Stimulated activated memory B cell treated with anti-CD40 and anti-IgM and Interleukin-4, amounts not matched to agents 10 μg/mL and 1 μg/mL and 100 μg/mL, for 72 hours (primary cell): Measurements from ENCODE around the gene ATP8B2.
"Not testable (repeated sequence)": the region's sequence is repeated elsewhere in the genome, so short reads cannot be mapped to it uniquely, and the experiment has no call there.

Source experiments
- ATAC-seq: fragments of 150-1000 bp; cut with Tn5 transposase; 2 replicates; pipeline ENCODE4 v1.10.0; 2021
- H3K27ac Mint-ChIP-seq: one replicate; pipeline ENCODE4 v1.8.0; 2022; ENCODE audit warnings: mild to moderate bottlenecking, mixed read lengths
- H3K27me3 Mint-ChIP-seq: one replicate; pipeline ENCODE4 v1.8.0; 2022; ENCODE audit warnings: mixed read lengths
- H3K36me3 Mint-ChIP-seq: one replicate; pipeline ENCODE4 v1.8.0; 2022; ENCODE audit warnings: mixed read lengths
- H3K4me1 Mint-ChIP-seq: one replicate; pipeline ENCODE4 v1.8.0; 2022; ENCODE audit warnings: mixed read lengths
- H3K4me3 Mint-ChIP-seq: one replicate; pipeline ENCODE4 v1.8.0; 2022; ENCODE audit warnings: mild to moderate bottlenecking, moderate library complexity, mixed read lengths
- H3K9me3 Mint-ChIP-seq: one replicate; pipeline ENCODE4 v1.8.0; 2022; ENCODE audit warnings: mixed read lengths

ATP8B2 gene, protein sequence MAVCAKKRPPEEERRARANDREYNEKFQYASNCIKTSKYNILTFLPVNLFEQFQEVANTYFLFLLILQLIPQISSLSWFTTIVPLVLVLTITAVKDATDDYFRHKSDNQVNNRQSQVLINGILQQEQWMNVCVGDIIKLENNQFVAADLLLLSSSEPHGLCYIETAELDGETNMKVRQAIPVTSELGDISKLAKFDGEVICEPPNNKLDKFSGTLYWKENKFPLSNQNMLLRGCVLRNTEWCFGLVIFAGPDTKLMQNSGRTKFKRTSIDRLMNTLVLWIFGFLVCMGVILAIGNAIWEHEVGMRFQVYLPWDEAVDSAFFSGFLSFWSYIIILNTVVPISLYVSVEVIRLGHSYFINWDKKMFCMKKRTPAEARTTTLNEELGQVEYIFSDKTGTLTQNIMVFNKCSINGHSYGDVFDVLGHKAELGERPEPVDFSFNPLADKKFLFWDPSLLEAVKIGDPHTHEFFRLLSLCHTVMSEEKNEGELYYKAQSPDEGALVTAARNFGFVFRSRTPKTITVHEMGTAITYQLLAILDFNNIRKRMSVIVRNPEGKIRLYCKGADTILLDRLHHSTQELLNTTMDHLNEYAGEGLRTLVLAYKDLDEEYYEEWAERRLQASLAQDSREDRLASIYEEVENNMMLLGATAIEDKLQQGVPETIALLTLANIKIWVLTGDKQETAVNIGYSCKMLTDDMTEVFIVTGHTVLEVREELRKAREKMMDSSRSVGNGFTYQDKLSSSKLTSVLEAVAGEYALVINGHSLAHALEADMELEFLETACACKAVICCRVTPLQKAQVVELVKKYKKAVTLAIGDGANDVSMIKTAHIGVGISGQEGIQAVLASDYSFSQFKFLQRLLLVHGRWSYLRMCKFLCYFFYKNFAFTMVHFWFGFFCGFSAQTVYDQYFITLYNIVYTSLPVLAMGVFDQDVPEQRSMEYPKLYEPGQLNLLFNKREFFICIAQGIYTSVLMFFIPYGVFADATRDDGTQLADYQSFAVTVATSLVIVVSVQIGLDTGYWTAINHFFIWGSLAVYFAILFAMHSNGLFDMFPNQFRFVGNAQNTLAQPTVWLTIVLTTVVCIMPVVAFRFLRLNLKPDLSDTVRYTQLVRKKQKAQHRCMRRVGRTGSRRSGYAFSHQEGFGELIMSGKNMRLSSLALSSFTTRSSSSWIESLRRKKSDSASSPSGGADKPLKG

GRCh38 chr1:154324669-154325582 is at the start of gene ATP8B2:
TSS of gene ATP8B2 (plus strand) at chr1:154325525. CDS start at chr1:154328142, 2,617 bp downstream.
- Mint-ChIP-seq H3K4me3 (peak within 1 kb of the TSS; percentile 97), H3K4me1 (peaks cover 46% of the 10 kb centered on the region), H3K27ac (peak within 1 kb of the TSS; percentile 72), H3K9me3 (no peaks in the 10 kb centered on the region), H3K27me3 (peaks cover 23% of the 10 kb centered on the region), H3K36me3 (no peaks in the 10 kb centered on the region)
- ATAC-seq = peak; percentile 79

DNA sequence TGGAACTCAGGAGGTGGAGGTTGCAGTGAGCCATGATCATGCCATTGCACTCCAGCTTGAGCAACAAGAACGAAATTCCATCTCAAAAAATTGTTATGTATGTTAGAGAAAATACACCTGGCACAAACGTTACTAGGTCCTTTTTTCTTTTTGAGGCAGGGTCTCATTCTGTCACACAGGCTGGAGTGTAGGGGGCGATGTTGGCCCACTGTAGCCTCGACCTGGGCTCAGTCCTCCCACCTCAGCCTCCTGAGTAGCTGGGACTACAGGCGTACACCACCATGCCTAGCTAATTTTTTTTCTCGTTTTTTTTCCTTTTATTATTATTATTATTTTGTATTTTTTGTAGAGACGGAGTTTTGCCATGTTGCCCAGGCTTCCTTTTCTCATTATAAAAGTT is 48.5 kb upstream of the ATP8B2 start:
- Mint-ChIP-seq H3K9me3 (no peaks in the 10 kb centered on the region), H3K4me3 (no peak overlapping the region), H3K4me1 (peaks cover 19% of the 10 kb centered on the region), H3K36me3 (peaks cover 29% of the 10 kb centered on the region), H3K27ac (no peak overlapping the region), H3K27me3 (no peaks in the 10 kb centered on the region)
- ATAC-seq = no peak

DNA sequence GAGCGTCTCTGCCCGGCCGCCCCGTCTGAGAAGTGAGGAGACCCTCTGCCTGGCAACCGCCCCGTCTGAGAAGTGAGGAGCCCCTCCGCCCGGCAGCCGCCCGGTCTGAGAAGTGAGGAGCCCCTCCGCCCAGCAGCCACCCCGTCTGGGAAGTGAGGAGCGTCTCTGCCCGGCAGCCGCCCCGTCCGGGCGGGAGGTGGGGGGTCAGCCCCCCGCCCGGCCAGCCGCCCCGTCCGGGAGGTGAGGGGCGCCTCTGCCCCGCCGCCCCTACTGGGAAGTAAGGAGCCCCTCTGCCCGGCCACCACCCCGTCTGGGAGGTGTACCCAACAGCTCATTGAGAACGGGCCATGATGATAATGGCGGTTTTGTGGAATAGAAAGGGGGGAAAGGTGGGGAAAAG is 37.7 kb upstream of the ATP8B2 start:
- H3K27me3 Mint-ChIP-seq, H3K36me3 Mint-ChIP-seq, H3K9me3 Mint-ChIP-seq, ATAC-seq, H3K4me1 Mint-ChIP-seq, H3K27ac Mint-ChIP-seq, H3K4me3 Mint-ChIP-seq: not testable (repeated sequence)

DNA sequence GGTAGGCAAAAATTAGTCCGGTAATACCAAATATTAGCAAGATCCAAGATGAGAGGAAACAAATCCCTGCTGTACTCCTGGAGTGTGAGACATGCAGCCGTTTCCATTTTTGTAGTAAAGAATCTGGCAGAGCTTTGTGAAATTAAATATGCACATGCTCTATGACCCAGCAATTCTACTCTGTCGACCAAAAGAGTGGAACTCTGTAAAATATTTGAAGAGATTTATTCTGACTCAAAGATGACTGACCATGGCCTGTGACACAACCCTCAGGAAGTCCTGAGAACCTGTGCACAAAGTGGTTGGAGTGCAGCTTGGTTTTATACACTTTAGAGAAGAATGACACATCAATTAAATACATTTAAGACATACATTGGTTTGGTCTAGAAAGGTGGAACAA is 36.7 kb upstream of the ATP8B2 start:
- Mint-ChIP-seq H3K27me3 (no peaks in the 10 kb centered on the region), H3K4me3 (no peak overlapping the region)

DNA sequence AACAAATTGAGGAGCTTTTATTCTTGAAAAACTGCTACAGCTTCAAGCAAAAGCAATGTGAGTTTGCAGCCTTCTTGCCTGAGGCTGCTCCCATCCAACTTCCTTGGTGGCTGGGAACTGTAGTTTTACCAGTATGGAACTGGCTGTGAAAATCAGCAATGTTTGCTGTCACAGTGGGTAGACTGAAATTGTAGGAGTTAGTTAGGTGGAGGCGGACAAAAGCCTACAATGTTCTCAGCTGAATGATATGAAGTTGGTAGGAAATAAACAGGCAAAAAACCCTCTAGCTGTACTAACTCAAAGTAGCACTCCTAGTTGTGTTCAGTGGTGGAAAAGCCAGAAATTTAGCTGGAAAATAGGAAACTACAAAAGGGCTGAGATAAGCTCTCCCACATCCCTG is 34.4 kb upstream of the ATP8B2 start:
- H3K36me3 Mint-ChIP-seq = peaks cover 12% of the 10 kb centered on the region
- H3K27ac Mint-ChIP-seq = no peak overlapping the region
- H3K9me3 Mint-ChIP-seq = peaks cover 14% of the 10 kb centered on the region
- no peak for ATAC-seq
- no peak overlapping the region for H3K4me3 Mint-ChIP-seq
- no peaks in the 10 kb centered on the region for H3K27me3 Mint-ChIP-seq
- no peaks in the 10 kb centered on the region for H3K4me1 Mint-ChIP-seq

More for the DNA sequence above, 36.7 kb upstream of the ATP8B2 start:
- Mint-ChIP-seq H3K9me3 (peaks cover 7% of the 10 kb centered on the region), H3K4me1 (no peaks in the 10 kb centered on the region), H3K36me3 (peaks cover 7% of the 10 kb centered on the region), H3K27ac (no peak overlapping the region)
- no peak for ATAC-seq

GRCh38 chr1:154295408-154296235 is 29.7 kb upstream of the ATP8B2 start:
- no peak for ATAC-seq
- Mint-ChIP-seq H3K36me3 (peaks cover 12% of the 10 kb centered on the region), H3K4me1 (no peaks in the 10 kb centered on the region), H3K4me3 (no peak overlapping the region), H3K27me3 (no peaks in the 10 kb centered on the region), H3K9me3 (peaks cover 11% of the 10 kb centered on the region), H3K27ac (no peak overlapping the region)

DNA sequence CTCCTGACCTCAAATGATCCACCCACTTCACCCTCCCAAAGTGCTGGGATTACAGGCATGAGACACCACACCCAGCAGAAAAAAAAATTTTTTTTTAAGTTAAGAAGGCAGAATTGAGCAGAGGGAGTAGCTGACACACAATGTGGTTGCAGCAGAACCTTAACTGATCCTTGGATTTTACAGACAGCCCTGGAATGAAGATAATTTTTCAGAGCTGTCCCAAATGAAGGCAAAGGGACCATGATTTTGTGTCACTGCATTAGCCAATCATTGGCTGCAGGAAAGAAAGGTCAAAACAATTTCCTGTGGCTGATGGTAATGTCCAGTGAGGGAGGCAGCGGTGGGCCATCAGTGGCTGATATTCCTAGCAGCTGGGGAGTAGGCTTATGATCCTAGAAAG is 23.7 kb upstream of the ATP8B2 start:
- no peaks in the 10 kb centered on the region for H3K27me3 Mint-ChIP-seq
- no peaks in the 10 kb centered on the region for H3K4me1 Mint-ChIP-seq
- H3K9me3 Mint-ChIP-seq = no peaks in the 10 kb centered on the region
- H3K27ac Mint-ChIP-seq = no peak overlapping the region
- no peaks in the 10 kb centered on the region for H3K36me3 Mint-ChIP-seq
- no peak for ATAC-seq
- H3K4me3 Mint-ChIP-seq = no peak overlapping the region

- Mint-ChIP-seq H3K9me3 (no peaks in the 10 kb centered on the region), H3K27ac (no peak overlapping the region), H3K4me3 (no peak overlapping the region), H3K27me3 (no peaks in the 10 kb centered on the region), H3K36me3 (no peaks in the 10 kb centered on the region), H3K4me1 (no peaks in the 10 kb centered on the region)
- ATAC-seq = peak; percentile 75
Measured at GRCh38 chr1:154304664-154305337, 20.5 kb upstream of the ATP8B2 start.

DNA sequence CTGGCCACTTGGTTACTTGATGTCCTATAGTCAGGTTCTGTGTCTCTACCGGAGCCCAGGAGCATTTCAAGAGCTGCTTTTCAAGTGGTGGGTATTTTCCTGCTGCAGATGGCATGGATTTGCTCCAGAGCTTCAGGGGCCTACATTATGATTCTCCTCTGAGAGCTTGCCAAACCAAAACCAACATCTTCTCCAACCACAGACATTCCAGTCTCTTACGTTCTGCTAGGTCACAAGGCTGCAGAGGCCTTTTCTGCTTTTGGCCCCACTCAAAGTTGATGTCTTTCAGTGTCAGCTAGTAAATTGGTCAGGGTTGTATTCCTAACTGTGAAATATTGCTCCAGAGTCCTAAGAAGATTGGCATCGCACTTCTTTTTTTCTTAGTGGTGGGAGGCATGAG is 19.2 kb upstream of the ATP8B2 start:
- no peaks in the 10 kb centered on the region for H3K4me1 Mint-ChIP-seq

GRCh38 chr1:154307670-154308270 is 17.6 kb upstream of the ATP8B2 start:
- ATAC-seq, H3K27ac Mint-ChIP-seq, H3K36me3 Mint-ChIP-seq, H3K27me3 Mint-ChIP-seq, H3K4me1 Mint-ChIP-seq, H3K4me3 Mint-ChIP-seq, H3K9me3 Mint-ChIP-seq: not testable (repeated sequence)

More for the DNA sequence above, 19.2 kb upstream of the ATP8B2 start:
- no peak overlapping the region for H3K27ac Mint-ChIP-seq
- no peaks in the 10 kb centered on the region for H3K9me3 Mint-ChIP-seq
- H3K36me3 Mint-ChIP-seq = no peaks in the 10 kb centered on the region
- ATAC-seq = no peak
- H3K4me3 Mint-ChIP-seq = no peak overlapping the region
- H3K27me3 Mint-ChIP-seq = no peaks in the 10 kb centered on the region

GRCh38 chr1:154309136-154309535 is 16.2 kb upstream of the ATP8B2 start:
- peaks cover 14% of the 10 kb centered on the region for H3K27me3 Mint-ChIP-seq
- not testable (repeated sequence) for H3K27ac Mint-ChIP-seq, H3K4me3 Mint-ChIP-seq, ATAC-seq, H3K36me3 Mint-ChIP-seq, H3K9me3 Mint-ChIP-seq, H3K4me1 Mint-ChIP-seq

- ATAC-seq, H3K36me3 Mint-ChIP-seq, H3K27ac Mint-ChIP-seq, H3K4me3 Mint-ChIP-seq, H3K9me3 Mint-ChIP-seq, H3K4me1 Mint-ChIP-seq: not testable (repeated sequence)
- peaks cover 14% of the 10 kb centered on the region for H3K27me3 Mint-ChIP-seq
Measured at GRCh38 chr1:154312229-154313065, 12.9 kb upstream of the ATP8B2 start.
